Prostate gland (tissue), 2 donors: Measurements from ENCODE around the gene COPS7B. TPM values are rescaled to one million over a fixed set of nuclear protein-coding genes. Genes with fewer than 3 reads are reported as not detected.

ENCODE experiments used
- DNase-seq: peaks from one replicate; pipeline ENCODE4 v3.0.0-alpha.2; 2019; ENCODE audit warnings: low spot score
- H3K27ac ChIP-seq, 2 donors: fragments of 200-600 bp; sonication (generic); 2 replicates each; pipeline ENCODE4 v1.5.1; 2017 to 2019
- H3K27me3 ChIP-seq: fragments of 200-600 bp; sonication (generic); replicated peaks from 2 replicates; pipeline ENCODE4 v1.5.1; 2019; ENCODE audit not compliant: insufficient read depth
- H3K36me3 ChIP-seq, 2 donors: fragments of 200-600 bp; sonication (generic); 1 replicate in 1 of 2; 2 replicates in 1 of 2; pipeline versions ENCODE4 v1.5.1 to v1.8.1; 2017 to 2019
- H3K4me1 ChIP-seq: fragments of 200-600 bp; sonication (generic); replicated peaks from 2 replicates; pipeline ENCODE4 v1.5.1; 2019
- H3K4me3 ChIP-seq, 2 donors: fragments of 200-600 bp; sonication (generic); 2 replicates each; pipeline ENCODE4 v1.5.1; 2017 to 2019
- H3K9me3 ChIP-seq: fragments of 200-600 bp; sonication (generic); 2 replicates; pipeline ENCODE4 v1.5.1; 2017
- CTCF ChIP-seq, 4 experiments: fragments of 200-600 bp in 2 of 4; fragments of 450-650 bp in 2 of 4; sonication (generic) in 2 of 4; IDR thresholded peaks; 1 replicate in 3 of 4; 2 replicates in 1 of 4; pipeline ENCODE4 v1.5.1; 2016 to 2019; ENCODE audit warnings: antibody characterized with exemption in 4 of 4, mild to moderate bottlenecking in 2 of 4, moderate library complexity in 2 of 4
- POLR2A ChIP-seq: fragments of 450-650 bp; IDR thresholded peaks from one replicate; pipeline ENCODE4 v1.6.1; 2016; ENCODE audit warnings: antibody characterized with exemption, mild to moderate bottlenecking
- POLR2AphosphoS5 ChIP-seq: sonication (generic); formaldehyde crosslinking; IDR thresholded peaks from one replicate; pipeline ENCODE4 v1.6.1; 2017; ENCODE audit warnings: antibody characterized with exemption
- WGBS: methylation state at CpG from one replicate; pipeline ENCODE4 v1.1.5; 2018; 5-methylcytosine and 5-hydroxymethylcytosine counted together
- intact Hi-C: fragments of 100-400 bp; cut with DNase I; formaldehyde crosslinking; loops from one replicate; pipeline ENCODE4 v1.14.2; 2022
- total RNA-seq, 2 donors: library from RNA; depleted of rRNA; stranded (reverse); fragments of >200 nt; gene quantifications; one replicate each; pipeline ENCODE4 v1.1.0, GENCODE V29; 2016

The COPS7B gene
- total RNA-seq, 2 donors from 2014 or later, result 20.4 to 42.7 TPM

- no peak for DNase-seq
- intact Hi-C loops, result no loop called here
- Histone ChIP-seq H3K36me3 (no peaks in the 10 kb centered on the region), H3K9me3 (no peaks in the 10 kb centered on the region), H3K4me1 (no peaks in the 10 kb centered on the region), H3K27me3 (no peaks in the 10 kb centered on the region), H3K4me3 (no peak overlapping the region), H3K27ac (no peak overlapping the region)
- no peak for TF ChIP-seq CTCF (IDR thresholded peaks at IDR 0.05)
- 86% methylated on average over 4 of the region's 4 CpGs for WGBS
Measured at GRCh38 chr2:231751042-231751815, 35.0 kb upstream of the COPS7B start.

GRCh38 chr2:231752061-231752460, 34.2 kb upstream of the COPS7B start:
- no peaks in the 10 kb centered on the region for H3K4me1 ChIP-seq
- no peak for DNase-seq
- intact Hi-C loops, result no loop called here
- H3K27ac ChIP-seq, result no peak overlapping the region
- TF ChIP-seq POLR2AphosphoS5 (no peak), POLR2A (no peak), CTCF (IDR thresholded peaks at IDR 0.05) (no peak)
- 75% methylated on average over 2 of the region's 2 CpGs for WGBS
- no peaks in the 10 kb centered on the region for H3K27me3 ChIP-seq
- H3K4me3 ChIP-seq, result no peak overlapping the region
- no peaks in the 10 kb centered on the region for H3K36me3 ChIP-seq
- no peaks in the 10 kb centered on the region for H3K9me3 ChIP-seq

DNA sequence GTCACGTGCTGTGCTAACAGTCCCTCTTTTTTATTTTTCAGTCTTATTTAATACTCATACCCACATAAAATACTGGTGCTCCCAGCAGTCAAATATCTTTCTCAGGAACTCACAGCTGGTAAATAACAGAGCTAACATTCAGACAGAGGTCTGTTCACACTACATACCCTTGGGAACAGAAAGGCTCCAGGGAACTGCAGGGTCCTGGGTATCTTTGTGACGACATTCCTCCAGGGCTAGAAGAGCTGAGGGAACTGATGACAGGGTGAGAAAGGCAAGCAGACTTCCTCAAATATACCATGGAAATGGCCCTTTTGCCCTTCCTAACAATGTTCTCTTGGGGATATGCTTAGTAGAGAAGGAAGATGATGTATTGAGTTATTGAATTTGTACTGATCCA, 24.5 kb upstream of the COPS7B start:
- Histone ChIP-seq H3K9me3 (no peaks in the 10 kb centered on the region), H3K36me3 (no peaks in the 10 kb centered on the region), H3K27me3 (no peaks in the 10 kb centered on the region), H3K4me3 (no peak overlapping the region), H3K27ac (no peak overlapping the region), H3K4me1 (no peaks in the 10 kb centered on the region)
- intact Hi-C loops, result no loop called here
- TF ChIP-seq POLR2A (no peak), CTCF (IDR thresholded peaks at IDR 0.05) (no peak)
- WGBS, result 91% methylated on average over 2 of the region's 2 CpGs
- DNase-seq, result no peak

DNA sequence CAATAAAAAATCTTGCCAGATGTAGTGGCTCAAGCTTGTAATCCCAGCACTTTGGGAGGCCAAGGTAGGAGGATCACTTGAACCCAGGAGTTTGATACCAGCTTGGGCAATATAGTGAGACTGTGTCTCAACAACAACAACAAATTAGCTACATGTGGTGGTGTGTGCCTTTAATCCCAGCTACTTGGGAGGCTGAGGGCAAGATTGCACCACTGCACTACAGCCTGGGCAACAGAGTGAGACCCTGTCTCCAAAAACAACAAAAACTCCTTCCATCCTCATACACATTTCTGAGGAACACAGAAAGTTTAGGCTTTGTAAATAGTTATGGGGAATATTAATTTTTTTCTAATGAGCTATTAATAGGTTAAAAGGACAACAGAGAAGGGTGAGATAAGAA, 22.1 kb upstream of the COPS7B start:
- Histone ChIP-seq H3K36me3 (no peaks in the 10 kb centered on the region), H3K4me1 (no peaks in the 10 kb centered on the region), H3K27me3 (no peaks in the 10 kb centered on the region), H3K4me3 (no peak overlapping the region), H3K27ac (no peak overlapping the region), H3K9me3 (no peaks in the 10 kb centered on the region)
- DNase-seq, result no peak
- intact Hi-C loops, result no loop called here
- TF ChIP-seq POLR2A (no peak), CTCF (IDR thresholded peaks at IDR 0.05) (no peak), POLR2AphosphoS5 (no peak)

GRCh38 chr2:231764760-231765159, 21.5 kb upstream of the COPS7B start:
- no peaks in the 10 kb centered on the region for H3K9me3 ChIP-seq
- no peak overlapping the region for H3K4me3 ChIP-seq
- intact Hi-C loops, result no loop called here
- WGBS, result 80% methylated on average over 4 of the region's 4 CpGs
- DNase-seq, result no peak
- no peak for TF ChIP-seq POLR2AphosphoS5
- TF ChIP-seq POLR2A, result no peak
- TF ChIP-seq CTCF (IDR thresholded peaks at IDR 0.05), result no peak
- no peaks in the 10 kb centered on the region for H3K36me3 ChIP-seq
- no peaks in the 10 kb centered on the region for H3K4me1 ChIP-seq
- no peaks in the 10 kb centered on the region for H3K27me3 ChIP-seq
- H3K27ac ChIP-seq, result no peak overlapping the region
